Endothelial cell of umbilical vein (primary cell): ENCODE data around the gene STOML1. TPM values are rescaled to one million over a fixed set of nuclear protein-coding genes. Genes with fewer than 3 reads are reported as not detected.

Source experiments
- BruUV-seq: library from RNA; stranded (reverse); fragments of 400-500 nt; replicated peaks from 2 replicates; lab custom pipeline; 2021; lab: Mats Ljungman, UMichigan
- CTCF ChIA-PET: fragments of 300-600, 350-600 bp; sonication (Branson Sonifier 250); formaldehyde crosslinking; loops from one replicate; lab custom pipeline; 2021; ENCODE audit warnings: antibody characterized with exemption, inconsistent platforms; lab: Charles Lee
- POLR2A ChIA-PET: fragments of 300-600, 350-600 bp; sonication (Branson Sonifier 250); formaldehyde crosslinking; loops from one replicate; lab custom pipeline; 2021; ENCODE audit warnings: antibody characterized with exemption, inconsistent platforms; lab: Charles Lee
- DNase-seq: peaks from one replicate; pipeline ENCODE4 v3.0.0-alpha.2; 2011; ENCODE audit warnings: low read depth, low spot score
- FAIRE-seq: peaks from 2 replicates; lab custom pipeline; 2011; peaks lifted over from hg19 to GRCh38; lab: Jason Lieb, UNC
- H2AFZ ChIP-seq: 2 replicates; pipeline ENCODE4 v1.6.0; 2012; ENCODE audit warnings: low read depth, low read length, control low read depth, inconsistent platforms
- H3K27ac ChIP-seq: 2 replicates; pipeline ENCODE4 v1.5.1; 2011; ENCODE audit warnings: low read depth, mild to moderate bottlenecking, control low read depth, low read length, moderate library complexity; ENCODE audit not compliant: insufficient read depth
- H3K27me3 ChIP-seq, 2 experiments: 2 replicates each; pipeline versions ENCODE4 v1.6.0 to v1.6.1; 2011; ENCODE audit warnings: low read length in 2 of 2, mixed read lengths in 1 of 2; ENCODE audit not compliant: control insufficient read depth in 2 of 2, insufficient read depth in 2 of 2
- H3K36me3 ChIP-seq, 2 experiments: 2 replicates in 1 of 2; 3 replicates in 1 of 2; pipeline ENCODE4 v1.5.1; 2011; ENCODE audit warnings: low read length in 2 of 2, mild to moderate bottlenecking in 1 of 2, moderate library complexity in 1 of 2; ENCODE audit not compliant: control insufficient read depth in 2 of 2, insufficient read depth in 2 of 2; ENCODE audit errors: extremely low read depth in 1 of 2
- H3K4me1 ChIP-seq: 3 replicates; pipeline ENCODE4 v1.5.1; 2011; ENCODE audit warnings: mild to moderate bottlenecking, low read length; ENCODE audit not compliant: control insufficient read depth, insufficient read depth; ENCODE audit errors: extremely low read depth
- H3K4me2 ChIP-seq: 2 replicates; pipeline ENCODE4 v1.6.1; 2011; ENCODE audit warnings: low read length, control low read depth, mixed read lengths; ENCODE audit not compliant: insufficient read depth
- H3K4me3 ChIP-seq, 3 experiments: fragments of 200-600 bp in 1 of 3; sonication (generic), shearing (Covaris generic) in 1 of 3; replicated peaks in 1 of 3; 2 replicates each; pipeline ENCODE4 v1.5.1; 2011 to 2016; ENCODE audit warnings: control low read depth in 3 of 3, low read length in 3 of 3, mild to moderate bottlenecking in 2 of 3, inconsistent platforms in 1 of 3, low read depth in 1 of 3, moderate library complexity in 1 of 3; ENCODE audit not compliant: insufficient read depth in 1 of 3
- H3K79me2 ChIP-seq: 2 replicates; pipeline ENCODE4 v1.6.0; 2012; ENCODE audit warnings: low read length, inconsistent platforms; ENCODE audit not compliant: control insufficient read depth, insufficient read depth
- H3K9ac ChIP-seq: replicated peaks from 2 replicates; pipeline ENCODE3; 2011; ENCODE audit warnings: low read length, control low read depth; ENCODE audit not compliant: insufficient read depth; ENCODE audit errors: extremely low read depth
- H3K9me1 ChIP-seq: replicated peaks from 3 replicates; pipeline ENCODE4 v1.6.0; 2011; ENCODE audit warnings: mild to moderate bottlenecking, low read length; ENCODE audit not compliant: control insufficient read depth, insufficient read depth; ENCODE audit errors: extremely low read depth
- H3K9me3 ChIP-seq: replicated peaks from 2 replicates; pipeline ENCODE4 v1.5.1; 2012; ENCODE audit warnings: low read length, inconsistent platforms; ENCODE audit not compliant: control insufficient read depth, insufficient read depth
- H4K20me1 ChIP-seq: replicated peaks from 2 replicates; pipeline ENCODE3; 2011; ENCODE audit warnings: mild to moderate bottlenecking, low read length; ENCODE audit not compliant: control insufficient read depth, insufficient read depth; ENCODE audit errors: extremely low read depth
- FOS ChIP-seq: IDR thresholded peaks from 2 replicates; pipeline ENCODE4 v1.6.1; 2011; ENCODE audit warnings: mild to moderate bottlenecking, low read length, moderate library complexity, borderline replicate concordance; ENCODE audit not compliant: insufficient read depth
- POLR2A ChIP-seq: IDR thresholded peaks from 2 replicates; pipeline ENCODE4 v1.6.1; 2012; ENCODE audit warnings: low read depth, mild to moderate bottlenecking, control low read depth, low read length
- dilution Hi-C: fragments of 300-500 bp; cut with MboI; formaldehyde crosslinking; loops from one replicate; pipeline ENCODE4 v1.15.0; 2019; ENCODE audit warnings: low sequenced_read_pairs; ENCODE audit not compliant: extremely low pct_ligation_motif_present
- intact Hi-C: fragments of 100-400 bp; cut with micrococcal nuclease; formaldehyde crosslinking; loops from one replicate; pipeline ENCODE4 v1.10.0; 2022
- polyA plus RNA-seq, 4 experiments: library from polyadenylated mRNA; depleted of rRNA in 3 of 4; stranded (reverse) in 3 of 4; unstranded in 1 of 4; fragments of >200 nt; gene quantifications; 2 replicates each; pipeline versions ENCODE4 v1.2.1 to v1.2.3, GENCODE V29; 2011 to 2012; ENCODE audit warnings: missing spikeins in 1 of 4
- total RNA-seq: library from RNA; stranded (reverse); gene quantifications from 2 replicates; pipeline ENCODE4 v1.2.3, GENCODE V29; 2021
- TF ChIP-seq, protein P1 (sequence below): IDR thresholded peaks from 2 replicates; pipeline ENCODE4 v1.6.1; 2011; ENCODE audit not compliant: insufficient read depth, insufficient read length

The STOML1 gene
- total and polyA plus RNA-seq, 2 donors (not counting 3 experiments of a cell fraction or from before 2014, with no cell fraction given), result 12.9 to 15.4 TPM

DNA sequence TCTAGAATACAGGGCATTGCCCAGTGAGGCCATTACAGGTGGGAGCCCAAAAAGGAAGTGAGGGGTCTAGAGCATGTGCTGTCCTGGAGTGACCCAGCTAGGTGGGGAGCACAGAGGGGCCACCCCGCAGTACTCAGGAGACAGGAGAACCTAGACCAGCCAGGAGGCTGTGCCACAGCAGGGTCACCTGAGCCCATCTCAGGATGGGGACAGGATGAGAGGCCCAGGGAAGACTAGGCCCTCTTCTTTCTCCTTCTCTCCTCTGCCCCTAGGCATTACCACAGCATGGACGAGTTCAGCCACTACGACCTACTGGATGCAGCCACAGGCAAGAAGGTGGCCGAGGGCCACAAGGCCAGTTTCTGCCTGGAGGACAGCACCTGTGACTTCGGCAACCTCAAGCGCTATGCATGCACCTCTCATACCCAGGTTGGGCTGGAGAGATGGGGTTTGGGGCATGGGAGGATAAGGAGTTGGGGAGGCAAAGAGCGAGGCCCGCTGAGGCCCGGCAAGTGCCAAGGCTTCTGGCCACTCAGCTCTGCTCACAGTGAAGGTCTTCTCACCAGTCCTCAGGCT, 45.2 kb downstream of the STOML1 start:
- intact Hi-C loops, result no loop called here
- Histone ChIP-seq H3K9me3 (no peaks in the 10 kb centered on the region), H3K36me3 (no peaks in the 10 kb centered on the region), H3K79me2 (no peaks in the 10 kb centered on the region), H3K4me1 (peaks cover 7% of the 10 kb centered on the region), H4K20me1 (no peaks in the 10 kb centered on the region), H3K9me1 (no peaks in the 10 kb centered on the region), H3K27ac (no peak overlapping the region), H3K4me2 (no peak overlapping the region), H3K9ac (no peak overlapping the region), H3K4me3 (no peak overlapping the region), H2AFZ (no peak overlapping the region), H3K27me3 (no peaks in the 10 kb centered on the region)
- ChIA-PET CTCF (interaction anchor here (1.8 kb wide), 1 partner anchor 11 kb away, joined by 4 read pairs; no protein-coding TSS in a partner anchor), POLR2A (no interaction called here)
- no peak for DNase-seq
- dilution Hi-C loops, result no loop called here
- FAIRE-seq, result no peak
- no peak for TF ChIP-seq POLR2A
- no TSS peak for BruUV-seq

DNA sequence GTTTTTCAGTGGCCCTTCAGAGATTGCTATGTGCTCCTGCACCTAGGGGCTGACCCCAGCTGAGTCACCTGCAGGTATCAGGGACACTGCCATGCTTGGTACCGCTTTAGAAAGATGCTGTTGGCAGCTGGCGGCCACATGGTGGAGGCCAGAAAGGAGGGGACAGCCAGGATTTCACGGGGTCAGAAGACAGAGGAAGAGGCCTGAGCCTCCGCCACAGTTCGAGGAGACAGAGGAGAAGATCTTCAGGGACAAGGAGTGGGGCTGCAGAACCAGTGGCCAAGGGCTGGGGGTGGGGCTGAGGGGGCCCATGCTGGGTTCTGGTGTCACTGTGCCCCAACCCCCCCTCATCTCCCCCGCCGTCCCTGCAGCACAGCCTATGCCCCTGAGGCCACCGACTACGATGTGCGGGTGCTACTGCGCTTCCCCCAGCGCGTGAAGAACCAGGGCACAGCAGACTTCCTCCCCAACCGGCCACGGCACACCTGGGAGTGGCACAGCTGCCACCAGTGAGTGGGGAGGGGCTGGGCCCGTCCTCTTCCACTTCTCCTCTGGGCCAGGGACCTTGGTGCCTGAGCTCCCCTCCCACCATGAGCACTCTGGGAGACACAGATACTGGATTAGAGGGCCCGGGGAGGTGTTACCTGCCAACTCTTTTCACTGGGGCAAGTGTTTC, 45.9 kb downstream of the STOML1 start:
- H3K9me3 ChIP-seq, result no peaks in the 10 kb centered on the region
- FAIRE-seq (no peak), DNase-seq (no peak)
- CTCF ChIA-PET, result interaction anchor here (1.3 to 1.8 kb wide), 2 partner anchors 10 to 72 kb away, joined by 3 to 4 read pairs; no protein-coding TSS in a partner anchor
- no peaks in the 10 kb centered on the region for H3K27me3 ChIP-seq
- dilution Hi-C loops, result no loop called here
- H3K9ac ChIP-seq, result no peak overlapping the region
- no peaks in the 10 kb centered on the region for H3K36me3 ChIP-seq
- no peak overlapping the region for H3K27ac ChIP-seq
- BruUV-seq, result no TSS peak
- no peaks in the 10 kb centered on the region for H4K20me1 ChIP-seq
- POLR2A ChIA-PET, result no interaction called here
- H3K9me1 ChIP-seq, result no peaks in the 10 kb centered on the region
- no peaks in the 10 kb centered on the region for H3K79me2 ChIP-seq
- no peaks in the 10 kb centered on the region for H3K4me1 ChIP-seq
- no peak overlapping the region for H2AFZ ChIP-seq
- no peak for TF ChIP-seq FOS
- TF ChIP-seq, protein P1, sequence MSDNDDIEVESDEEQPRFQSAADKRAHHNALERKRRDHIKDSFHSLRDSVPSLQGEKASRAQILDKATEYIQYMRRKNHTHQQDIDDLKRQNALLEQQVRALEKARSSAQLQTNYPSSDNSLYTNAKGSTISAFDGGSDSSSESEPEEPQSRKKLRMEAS, result no peak
- no peak overlapping the region for H3K4me2 ChIP-seq
- intact Hi-C loops, result no loop called here
- H3K4me3 ChIP-seq, result no peak overlapping the region
